NCI-H446 (cell line): ENCODE measurements around the gene PDGFRA.

Source experiments
- DNase-seq, 2 experiments: peaks; one replicate each; lab custom pipeline; 2025; lab: John Stamatoyannopoulos, UW

The PDGFRA gene

GRCh38 chr4:54228961-54229501, at the start of gene PDGFRA:
Gene PDGFRA, plus strand, starts transcription at chr4:54229293. Its CDS starts 29,476 bp downstream, at chr4:54258769.
- peak in 1 of 2 experiments; percentile 26 for DNase-seq

- DNase-seq: no peak
Observed at GRCh38 chr4:54184581-54184980, 44.5 kb upstream of the PDGFRA start.

GRCh38 chr4:54185044-54185780, 43.9 kb upstream of the PDGFRA start:
- no peak for DNase-seq

GRCh38 chr4:54185866-54186265, 43.2 kb upstream of the PDGFRA start:
- no peak for DNase-seq

- DNase-seq: no peak
Observed at GRCh38 chr4:54186371-54186770, 42.7 kb upstream of the PDGFRA start.

- no peak for DNase-seq
Observed at GRCh38 chr4:54187148-54187547, 41.9 kb upstream of the PDGFRA start.

GRCh38 chr4:54189140-54189539, 40.0 kb upstream of the PDGFRA start:
- DNase-seq: no peak

GRCh38 chr4:54192811-54193210, 36.3 kb upstream of the PDGFRA start:
- no peak for DNase-seq

GRCh38 chr4:54197926-54198325, 31.2 kb upstream of the PDGFRA start:
- no peak for DNase-seq

- no peak for DNase-seq
Observed at GRCh38 chr4:54199919-54200318, 29.2 kb upstream of the PDGFRA start.

- DNase-seq: no peak
Observed at GRCh38 chr4:54209617-54210016, 19.5 kb upstream of the PDGFRA start.

GRCh38 chr4:54213001-54213400, 16.1 kb upstream of the PDGFRA start:
- DNase-seq: no peak

- DNase-seq: no peak
Observed at GRCh38 chr4:54213761-54214160, 15.3 kb upstream of the PDGFRA start.

- no peak for DNase-seq
Observed at GRCh38 chr4:54215379-54216077, 13.6 kb upstream of the PDGFRA start.

- peak; percentile 73 to 82 for DNase-seq
Observed at GRCh38 chr4:54217642-54218495, 11.2 kb upstream of the PDGFRA start.

- DNase-seq: no peak
Observed at GRCh38 chr4:54218736-54219135, 10.4 kb upstream of the PDGFRA start.

- DNase-seq: no peak
Observed at GRCh38 chr4:54224996-54225597, 4.0 kb upstream of the PDGFRA start.

GRCh38 chr4:54225598-54226403, 3.3 kb upstream of the PDGFRA start:
- no peak for DNase-seq

- no peak for DNase-seq
Observed at GRCh38 chr4:54226404-54227255, 2.5 kb upstream of the PDGFRA start.
